GM21529 (cell line): Measurements from ENCODE around the gene SLC10A6.

Source experiments
- ATAC-seq: cut with Tn5 transposase; IDR thresholded peaks from one replicate; pipeline ENCODE4 v1.9.1; 2021; ENCODE audit not compliant: unreplicated experiment

Gene SLC10A6

DNA sequence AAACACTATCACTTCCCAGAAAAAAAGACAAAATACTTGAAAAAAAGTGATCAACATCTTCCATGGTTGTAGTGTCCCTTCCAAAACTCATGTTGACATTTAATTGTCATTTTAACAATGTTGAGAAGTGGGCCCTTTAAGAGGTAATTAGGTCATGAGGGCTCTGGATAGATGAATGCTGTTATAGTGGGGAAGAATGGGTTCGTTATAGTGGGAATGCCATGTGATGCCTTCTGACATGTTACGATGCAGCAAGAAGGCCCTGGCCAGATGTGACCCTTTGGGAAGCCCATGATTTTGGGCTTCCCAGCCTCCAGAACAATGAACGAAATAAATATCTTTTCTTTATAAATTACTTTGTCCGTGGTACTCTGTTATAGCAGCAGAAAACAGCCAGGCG, 4.0 kb upstream of the SLC10A6 start:
- ATAC-seq, result no peak

GRCh38 chr4:86848136-86848535, 1.0 kb downstream of the SLC10A6 start:
- no peak for ATAC-seq

DNA sequence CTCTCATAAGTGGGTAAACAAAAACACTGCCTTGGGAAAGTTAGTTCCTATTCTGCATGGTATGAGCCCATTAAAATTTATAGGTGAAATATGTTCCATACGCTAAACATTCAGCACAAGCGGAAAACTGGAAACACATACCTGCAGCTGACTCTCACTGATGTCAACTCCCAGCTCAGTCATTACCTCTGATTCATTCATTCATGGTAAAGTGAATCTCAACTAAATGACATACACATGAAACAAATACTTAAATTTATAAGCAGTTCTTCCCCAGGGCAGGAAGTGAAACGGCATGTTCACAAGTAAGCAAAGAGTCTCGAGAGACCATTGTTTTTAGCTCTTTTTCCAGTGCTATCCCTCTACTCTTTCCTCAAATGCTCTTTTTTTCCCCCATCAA, 1.6 kb downstream of the SLC10A6 start:
- ATAC-seq, result no peak

- no peak for ATAC-seq
Measured at GRCh38 chr4:86846921-86847320, 2.3 kb downstream of the SLC10A6 start.

DNA sequence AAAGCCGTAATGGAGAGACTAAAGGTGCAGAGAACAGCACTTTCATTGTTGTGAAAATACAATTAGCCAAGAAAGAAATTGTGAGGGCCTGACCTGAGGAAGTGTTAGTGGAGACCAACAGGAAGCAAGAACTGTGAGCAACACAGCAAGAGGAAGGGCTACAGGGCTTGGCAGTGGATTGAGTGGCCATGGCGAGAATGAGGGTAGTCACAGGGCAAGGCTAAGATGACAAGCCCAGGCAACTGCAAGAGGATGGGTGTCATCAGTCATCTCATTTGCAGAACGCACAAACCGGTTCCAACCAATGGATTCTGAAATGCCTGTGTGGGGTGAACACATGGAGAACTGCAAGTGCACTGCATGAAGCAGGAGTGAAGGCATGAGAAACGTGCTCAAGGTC, 3.6 kb downstream of the SLC10A6 start:
- ATAC-seq, result no peak

- ATAC-seq, result no peak
Measured at GRCh38 chr4:86841309-86841708, 7.9 kb downstream of the SLC10A6 start.

DNA sequence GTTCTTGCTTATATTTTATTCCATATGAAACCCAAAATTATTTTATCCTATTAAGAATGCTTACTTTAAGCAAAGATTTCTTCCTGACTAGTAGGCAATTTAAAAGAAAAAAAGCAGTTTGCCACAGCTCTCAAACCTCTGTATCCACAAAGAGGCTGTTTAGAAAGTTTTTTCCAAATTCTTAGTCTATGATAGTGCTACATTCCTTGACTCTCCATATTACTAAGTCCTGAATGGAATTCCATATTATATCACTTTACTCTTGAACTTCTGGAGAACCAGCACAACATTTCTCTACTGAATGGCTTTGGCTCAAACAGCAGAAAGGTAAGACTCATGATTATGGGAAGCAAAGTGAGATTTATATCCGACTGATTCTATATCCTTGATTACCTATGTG, 8.3 kb downstream of the SLC10A6 start:
- ATAC-seq, result no peak

GRCh38 chr4:86837691-86838503, 11.3 kb downstream of the SLC10A6 start:
- ATAC-seq, result no peak

GRCh38 chr4:86835677-86836076, 13.5 kb downstream of the SLC10A6 start:
- ATAC-seq, result no peak

DNA sequence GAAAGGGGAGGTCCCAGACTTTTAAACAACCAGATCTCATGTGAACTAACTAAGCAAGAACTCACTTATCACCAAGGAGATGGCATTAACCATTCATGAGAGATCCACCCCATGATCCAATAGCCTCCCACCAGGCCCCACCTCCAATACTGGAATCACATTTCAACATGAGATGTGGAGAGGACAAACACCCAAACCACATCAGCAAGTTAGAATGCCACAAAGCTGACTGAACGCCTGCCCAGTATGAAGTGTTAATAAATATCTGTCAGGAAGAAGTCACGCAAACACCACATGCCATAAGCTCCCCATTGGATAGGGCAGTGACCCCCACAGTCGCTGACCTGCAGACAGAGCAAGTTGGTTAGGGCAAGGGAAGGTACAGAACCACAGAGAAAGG, 14.3 kb downstream of the SLC10A6 start:
- ATAC-seq, result no peak

DNA sequence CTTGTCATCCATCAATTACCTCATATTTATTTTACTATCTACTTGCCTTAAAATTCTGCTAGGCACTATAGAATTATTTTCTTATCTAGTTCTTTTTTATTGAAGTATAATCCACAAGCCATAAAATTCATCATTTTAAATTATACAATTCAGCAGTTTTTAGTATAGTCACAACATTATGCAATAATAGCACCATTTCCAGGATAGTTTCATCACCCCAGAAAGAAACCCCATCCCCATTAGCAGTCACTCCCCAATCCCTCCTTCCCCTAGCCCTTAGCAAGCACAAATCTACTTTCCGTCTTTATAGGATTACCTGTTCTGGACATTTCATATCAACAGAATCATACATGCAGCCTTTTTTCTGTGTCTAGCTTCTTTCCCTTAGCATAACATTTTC, 15.6 kb downstream of the SLC10A6 start:
- no peak for ATAC-seq

- no peak for ATAC-seq
Measured at GRCh38 chr4:86831262-86832130, 17.7 kb downstream of the SLC10A6 start.

GRCh38 chr4:86825511-86825910, 23.7 kb downstream of the SLC10A6 start:
- no peak for ATAC-seq

DNA sequence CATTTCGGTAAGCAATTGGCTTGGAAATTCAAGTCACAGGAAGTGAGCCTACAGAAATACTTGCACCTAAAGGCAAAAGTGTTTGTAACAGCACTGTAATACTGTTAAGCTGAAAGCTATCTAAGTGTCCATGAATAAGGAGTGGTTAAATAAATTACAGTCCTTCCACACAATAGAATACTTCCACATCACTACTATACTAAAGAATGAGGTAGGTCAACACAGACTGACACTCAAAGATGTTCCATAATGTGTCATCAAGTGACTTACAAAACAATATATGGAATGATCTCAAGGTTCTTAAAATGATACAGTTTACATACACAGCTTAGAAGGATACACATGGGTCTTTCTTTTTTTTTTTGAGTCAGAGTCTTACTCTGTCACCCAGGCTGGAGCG, 27.0 kb downstream of the SLC10A6 start:
- no peak for ATAC-seq

DNA sequence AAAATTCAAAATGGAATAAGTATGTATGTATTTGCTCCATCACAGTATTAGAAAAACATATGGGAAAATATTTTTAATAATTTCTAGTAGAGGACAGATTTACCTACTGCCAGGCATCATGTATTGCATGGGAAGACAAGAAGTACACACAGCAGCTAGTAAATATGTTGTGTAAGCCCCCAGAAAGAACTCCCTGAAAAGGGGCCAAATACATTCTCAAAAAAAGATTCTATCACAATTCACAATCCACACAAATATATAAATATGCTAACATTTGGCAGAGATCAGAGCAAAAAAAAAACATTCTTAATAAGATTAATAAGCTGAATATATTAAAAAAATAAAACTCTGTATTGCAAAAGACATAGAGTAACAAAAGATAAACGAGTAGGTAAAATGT, 28.0 kb downstream of the SLC10A6 start:
- ATAC-seq, result no peak

- no peak for ATAC-seq
Measured at GRCh38 chr4:86819561-86819960, 29.6 kb downstream of the SLC10A6 start.

- no peak for ATAC-seq
Measured at GRCh38 chr4:86818841-86819240, 30.3 kb downstream of the SLC10A6 start.

DNA sequence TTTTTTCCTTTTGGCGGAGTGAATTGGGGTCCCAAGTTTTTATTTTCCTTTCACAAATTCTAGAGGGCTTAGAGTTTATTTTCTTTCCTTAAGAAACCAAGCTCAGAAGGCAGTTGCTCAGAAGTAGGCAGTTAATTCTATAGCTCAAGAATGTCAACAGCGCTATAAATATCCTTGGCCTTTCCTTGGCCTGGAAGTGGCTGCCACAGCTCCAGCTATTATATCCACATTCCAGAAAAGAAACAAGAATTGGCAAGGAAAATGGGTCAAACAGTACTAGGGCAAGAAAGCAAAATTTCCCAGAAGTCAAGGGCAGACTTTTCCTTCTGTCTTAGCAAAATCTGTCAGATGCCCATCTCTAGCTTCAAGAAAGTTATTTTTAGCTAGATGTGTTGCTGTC, 31.0 kb downstream of the SLC10A6 start:
- ATAC-seq, result no peak

DNA sequence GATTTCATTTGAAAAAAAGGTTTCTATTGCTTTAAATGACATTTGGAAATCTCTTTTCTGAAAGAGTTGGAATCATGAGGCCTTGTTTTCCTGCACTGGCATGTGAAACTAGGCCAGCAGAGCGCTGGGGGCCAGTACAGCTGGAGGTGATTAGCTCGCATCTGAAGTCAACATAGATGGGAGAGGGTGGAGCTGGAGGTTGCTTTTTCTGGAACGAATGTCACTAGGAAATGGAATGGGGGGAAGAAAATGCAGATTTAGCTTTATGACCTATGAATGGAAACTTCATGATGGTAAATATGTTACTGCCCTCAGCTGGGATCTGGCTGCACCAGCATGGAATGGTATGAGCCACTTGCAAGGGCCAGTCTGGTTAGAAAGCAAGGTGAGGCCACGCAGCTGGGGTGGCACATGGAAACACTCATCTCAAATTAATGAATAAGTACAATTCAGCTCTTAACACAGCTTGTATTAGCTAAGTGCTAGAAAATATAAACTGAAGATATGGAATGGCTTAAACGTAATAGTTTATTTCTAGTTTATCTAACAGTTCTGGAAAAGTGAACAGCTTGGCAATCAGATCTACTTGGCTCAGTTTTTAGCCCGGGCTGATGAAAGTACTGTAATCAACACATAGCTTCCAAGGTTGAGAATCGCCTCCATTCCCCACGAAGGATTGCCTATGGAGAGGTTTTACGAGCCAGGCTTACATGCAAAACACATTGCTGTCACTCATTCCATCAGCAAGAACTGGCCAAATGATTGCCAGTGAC, 32.5 kb downstream of the SLC10A6 start:
- ATAC-seq, result no peak

DNA sequence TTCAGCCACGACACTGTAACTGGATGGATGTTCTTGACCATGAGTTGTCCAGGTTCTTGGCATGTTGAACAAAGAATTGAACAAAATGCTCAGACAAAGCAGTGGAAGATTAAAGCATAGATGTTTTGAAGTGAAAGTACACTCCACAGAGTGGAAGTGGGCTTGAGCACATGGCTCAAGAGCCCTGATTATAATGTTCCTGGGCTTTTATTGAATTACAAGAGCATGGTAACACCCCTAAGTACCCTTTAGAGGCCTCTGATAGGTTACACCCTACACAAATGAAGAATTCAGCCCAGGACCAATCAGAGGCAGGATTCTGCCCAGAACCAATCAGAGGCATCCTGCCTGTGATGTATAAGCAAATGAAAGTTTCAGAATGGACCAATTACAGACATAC, 33.5 kb downstream of the SLC10A6 start:
- ATAC-seq, result no peak

GRCh38 chr4:86810847-86811246, 38.3 kb downstream of the SLC10A6 start:
- no peak for ATAC-seq
